Liver (tissue), 9 donors: Measurements from ENCODE around the gene PLEKHA3. TPM values are rescaled to one million over a fixed set of nuclear protein-coding genes. Genes with fewer than 3 reads are reported as not detected.

Source experiments
- DNase-seq: peaks from one replicate; pipeline ENCODE4 v3.0.0-alpha.2; 2017; ENCODE audit warnings: low spot score
- H3K27ac ChIP-seq, 2 donors: one replicate each; pipeline ENCODE4 v1.7.0; 2013; ENCODE audit warnings: inconsistent platforms in 2 of 2, low read length in 2 of 2, control low read depth in 1 of 2, low read depth in 1 of 2, mild to moderate bottlenecking in 1 of 2
- H3K27me3 ChIP-seq, 4 donors: one replicate each; pipeline versions ENCODE4 v1.6.1 to v1.7.0; 2013; ENCODE audit warnings: low read length in 3 of 4, inconsistent platforms in 1 of 4, mild to moderate bottlenecking in 1 of 4, moderate library complexity in 1 of 4; ENCODE audit not compliant: control insufficient read depth in 4 of 4, insufficient read depth in 4 of 4
- H3K36me3 ChIP-seq, 4 donors: one replicate each; pipeline versions ENCODE4 v1.6.1 to v1.7.0; 2013; ENCODE audit warnings: low read length in 3 of 4, mild to moderate bottlenecking in 3 of 4, low read depth in 1 of 4, moderate library complexity in 1 of 4; ENCODE audit not compliant: control insufficient read depth in 4 of 4, insufficient read depth in 3 of 4
- H3K4me1 ChIP-seq, 4 donors: one replicate each; pipeline versions ENCODE4 v1.6.1 to v1.7.0; 2013; ENCODE audit warnings: low read length in 3 of 4, mild to moderate bottlenecking in 3 of 4, moderate library complexity in 1 of 4; ENCODE audit not compliant: control insufficient read depth in 4 of 4, insufficient read depth in 4 of 4
- H3K4me3 ChIP-seq, 3 donors: one replicate each; pipeline versions ENCODE4 v1.6.1 to v1.7.0; 2013; ENCODE audit warnings: low read length in 3 of 3, control low read depth in 1 of 3, low read depth in 1 of 3, mild to moderate bottlenecking in 1 of 3
- H3K9ac ChIP-seq, 2 donors: one replicate each; pipeline ENCODE4 v1.7.0; 2013; ENCODE audit warnings: low read length in 2 of 2, mild to moderate bottlenecking in 2 of 2, moderate library complexity in 2 of 2, control low read depth in 1 of 2, low read depth in 1 of 2
- H3K9me3 ChIP-seq, 4 donors: one replicate each; pipeline versions ENCODE4 v1.6.1 to v1.7.0; 2013; ENCODE audit warnings: low read length in 3 of 4; ENCODE audit not compliant: control insufficient read depth in 4 of 4
- EGR1 ChIP-seq, 2 donors: IDR thresholded peaks; 2 replicates each; pipeline ENCODE4 v1.6.1; 2016 to 2018; ENCODE audit warnings: antibody characterized with exemption in 2 of 2, low read depth in 2 of 2
- FOXA1 ChIP-seq: IDR thresholded peaks from 2 replicates; pipeline ENCODE4 v1.6.1; 2016; ENCODE audit warnings: antibody characterized with exemption
- FOXA2 ChIP-seq: IDR thresholded peaks from 2 replicates; pipeline ENCODE4 v1.6.1; 2016; ENCODE audit warnings: antibody characterized with exemption
- GABPA ChIP-seq, 2 donors: IDR thresholded peaks in 1 of 2; conservative IDR thresholded peaks in 1 of 2; 2 replicates each; pipeline ENCODE4 v1.6.1; 2016; ENCODE audit warnings: antibody characterized with exemption in 2 of 2, mild to moderate bottlenecking in 1 of 2, moderate library complexity in 1 of 2
- HNF4A ChIP-seq, 2 donors: conservative IDR thresholded peaks; 2 replicates each; pipeline ENCODE4 v1.6.1; 2016; ENCODE audit warnings: antibody characterized with exemption in 2 of 2, mild to moderate bottlenecking in 2 of 2
- HNF4G ChIP-seq: IDR thresholded peaks from 2 replicates; pipeline ENCODE4 v1.6.1; 2016; ENCODE audit warnings: antibody characterized with exemption
- JUND ChIP-seq, 2 donors: IDR thresholded peaks; 2 replicates each; pipeline ENCODE4 v1.6.1; 2016; ENCODE audit warnings: antibody characterized with exemption in 2 of 2
- NR2F2 ChIP-seq: IDR thresholded peaks from 2 replicates; pipeline ENCODE4 v1.6.1; 2016; ENCODE audit warnings: antibody characterized with exemption
- RAD21 ChIP-seq, 2 donors: IDR thresholded peaks; 2 replicates each; pipeline ENCODE4 v1.6.1; 2016; ENCODE audit warnings: antibody characterized with exemption in 2 of 2, mild to moderate bottlenecking in 2 of 2
- RXRA ChIP-seq, 2 donors: IDR thresholded peaks; 2 replicates each; pipeline ENCODE4 v1.6.1; 2017 to 2018; ENCODE audit warnings: antibody characterized with exemption in 2 of 2, mild to moderate bottlenecking in 1 of 2
- SP1 ChIP-seq: IDR thresholded peaks from 2 replicates; pipeline ENCODE4 v1.6.1; 2018; ENCODE audit warnings: antibody characterized with exemption, mild to moderate bottlenecking
- TAF1 ChIP-seq: conservative IDR thresholded peaks from 2 replicates; pipeline ENCODE4 v1.6.1; 2016; ENCODE audit warnings: antibody characterized with exemption, mild to moderate bottlenecking
- YY1 ChIP-seq: IDR thresholded peaks from 2 replicates; pipeline ENCODE4 v1.6.1; 2016; ENCODE audit warnings: antibody characterized with exemption, mild to moderate bottlenecking
- WGBS: extraction: QIAGEN DNeasy Blood & Tissue Kit; methylation state at CpG from one replicate; pipeline ENCODE4 v1.1.7; 2013; 5-methylcytosine and 5-hydroxymethylcytosine counted together
- polyA plus RNA-seq, 2 donors: library from polyadenylated mRNA; stranded (reverse) in 1 of 2; unstranded in 1 of 2; fragments of 200-250 nt in 1 of 2; fragments of >200 nt in 1 of 2; fragmentation: Nextera tagmentation in 1 of 2; extraction: Ambion mirVana in 1 of 2; gene quantifications; one replicate each; pipeline versions ENCODE4 v1.2.1 to v1.2.3, GENCODE V29; 2013 to 2015
- total RNA-seq, 2 donors: library from RNA; depleted of rRNA; stranded (reverse); fragments of >200 nt; gene quantifications; one replicate each; pipeline ENCODE4 v1.2.3, GENCODE V29; 2014
- TF ChIP-seq, protein P1 (sequence below): fragments of 150-350 bp; IDR thresholded peaks from 2 replicates; pipeline ENCODE4 v1.5.1; 2017; ENCODE audit warnings: improper control_type of control experiment, low read depth, low read length; ENCODE audit not compliant: missing input control
- TF ChIP-seq, protein P2 (sequence below): IDR thresholded peaks from 2 replicates; pipeline ENCODE4 v1.6.1; 2016; ENCODE audit warnings: antibody characterized with exemption, mild to moderate bottlenecking
- TF ChIP-seq, protein P3 (sequence below): IDR thresholded peaks from 2 replicates; pipeline ENCODE4 v1.6.1; 2016; ENCODE audit warnings: antibody characterized with exemption
- donor health status: healthy.
- donor health status: healthy.
- donor health status: healthy.
- donor health status: healthy.
- donor health status: healthy.

The PLEKHA3 gene
- total and polyA plus RNA-seq, 4 donors = 3.6 to 7.1 (median 6.1) TPM

DNA sequence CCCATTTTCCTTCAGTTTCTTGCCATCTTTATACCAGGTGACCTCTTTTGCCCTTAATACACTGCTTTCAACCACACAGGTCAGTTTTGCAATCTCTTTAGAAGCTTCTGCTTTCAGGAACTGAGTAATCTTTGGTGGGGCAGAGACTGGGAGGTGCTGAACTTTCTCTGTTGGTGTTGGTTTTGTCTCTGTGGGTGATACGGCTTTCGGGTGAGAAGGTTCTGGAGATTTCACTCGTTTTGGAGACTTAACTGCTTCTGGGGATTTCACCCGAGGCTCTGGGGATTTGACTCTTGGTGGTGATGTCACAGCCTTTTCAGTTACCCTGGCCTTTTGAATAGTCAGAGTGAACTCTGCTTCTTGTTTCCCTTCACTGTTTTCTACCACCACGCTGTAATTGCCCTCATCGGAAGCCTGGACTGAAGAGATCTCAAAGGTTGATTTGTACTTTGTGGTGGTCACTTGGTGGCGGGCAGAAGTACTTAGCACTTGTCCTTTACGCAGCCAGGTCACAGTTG is 50.4 kb downstream of the PLEKHA3 start:
- 81% methylated on average over 8 of the region's 8 CpGs for WGBS
- Histone ChIP-seq H3K9ac (no peak overlapping the region), H3K36me3 (peaks cover 0 to 20% (median 8%) of the 10 kb centered on the region in 4 donors), H3K27ac (no peak overlapping the region), H3K4me1 (no peaks in the 10 kb centered on the region), H3K9me3 (no peaks in the 10 kb centered on the region), H3K27me3 (no peaks in the 10 kb centered on the region), H3K4me3 (no peak overlapping the region)
- TF ChIP-seq GABPA (IDR thresholded peaks at IDR 0.05 in 1 of 2, conservative IDR thresholded peaks at IDR 0.05 in 1 of 2) (no peak), RXRA (IDR thresholded peaks at IDR 0.05) (no peak), HNF4G (no peak), FOXA1 (no peak), TAF1 (no peak), HNF4A (conservative IDR thresholded peaks at IDR 0.05) (no peak), FOXA2 (no peak), JUND (IDR thresholded peaks at IDR 0.05) (no peak), RAD21 (IDR thresholded peaks at IDR 0.05) (no peak)
- TF ChIP-seq, protein P1, sequence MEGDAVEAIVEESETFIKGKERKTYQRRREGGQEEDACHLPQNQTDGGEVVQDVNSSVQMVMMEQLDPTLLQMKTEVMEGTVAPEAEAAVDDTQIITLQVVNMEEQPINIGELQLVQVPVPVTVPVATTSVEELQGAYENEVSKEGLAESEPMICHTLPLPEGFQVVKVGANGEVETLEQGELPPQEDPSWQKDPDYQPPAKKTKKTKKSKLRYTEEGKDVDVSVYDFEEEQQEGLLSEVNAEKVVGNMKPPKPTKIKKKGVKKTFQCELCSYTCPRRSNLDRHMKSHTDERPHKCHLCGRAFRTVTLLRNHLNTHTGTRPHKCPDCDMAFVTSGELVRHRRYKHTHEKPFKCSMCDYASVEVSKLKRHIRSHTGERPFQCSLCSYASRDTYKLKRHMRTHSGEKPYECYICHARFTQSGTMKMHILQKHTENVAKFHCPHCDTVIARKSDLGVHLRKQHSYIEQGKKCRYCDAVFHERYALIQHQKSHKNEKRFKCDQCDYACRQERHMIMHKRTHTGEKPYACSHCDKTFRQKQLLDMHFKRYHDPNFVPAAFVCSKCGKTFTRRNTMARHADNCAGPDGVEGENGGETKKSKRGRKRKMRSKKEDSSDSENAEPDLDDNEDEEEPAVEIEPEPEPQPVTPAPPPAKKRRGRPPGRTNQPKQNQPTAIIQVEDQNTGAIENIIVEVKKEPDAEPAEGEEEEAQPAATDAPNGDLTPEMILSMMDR = no peak
- DNase-seq = no peak

DNA sequence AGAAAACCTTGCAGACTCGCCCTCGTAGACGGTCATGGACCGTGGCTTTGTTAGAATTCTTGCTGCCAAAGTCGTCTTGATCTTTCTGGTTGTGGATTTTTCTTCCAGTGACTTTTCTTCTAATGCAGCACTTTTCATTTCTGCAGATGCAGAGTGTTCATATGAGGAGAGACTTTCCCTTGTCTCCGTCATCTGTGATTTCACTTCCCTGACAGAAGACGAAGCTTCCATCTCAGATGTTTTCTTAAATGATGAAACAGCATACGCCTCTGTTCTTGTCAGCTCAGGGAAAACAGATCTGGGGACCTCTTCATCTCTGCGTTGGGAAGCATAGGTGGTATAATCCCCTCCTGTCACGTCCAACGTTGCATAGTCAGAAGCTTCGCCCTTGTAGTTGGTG is 50.9 kb downstream of the PLEKHA3 start:
- Histone ChIP-seq H3K4me3 (no peak overlapping the region), H3K36me3 (peaks cover 0 to 20% (median 8%) of the 10 kb centered on the region in 4 donors), H3K9me3 (no peaks in the 10 kb centered on the region), H3K27ac (no peak overlapping the region), H3K4me1 (no peaks in the 10 kb centered on the region), H3K27me3 (no peaks in the 10 kb centered on the region), H3K9ac (no peak overlapping the region)
- 90% methylated on average over 12 of the region's 12 CpGs for WGBS
- TF ChIP-seq, protein P1 = no peak
- DNase-seq = no peak

DNA sequence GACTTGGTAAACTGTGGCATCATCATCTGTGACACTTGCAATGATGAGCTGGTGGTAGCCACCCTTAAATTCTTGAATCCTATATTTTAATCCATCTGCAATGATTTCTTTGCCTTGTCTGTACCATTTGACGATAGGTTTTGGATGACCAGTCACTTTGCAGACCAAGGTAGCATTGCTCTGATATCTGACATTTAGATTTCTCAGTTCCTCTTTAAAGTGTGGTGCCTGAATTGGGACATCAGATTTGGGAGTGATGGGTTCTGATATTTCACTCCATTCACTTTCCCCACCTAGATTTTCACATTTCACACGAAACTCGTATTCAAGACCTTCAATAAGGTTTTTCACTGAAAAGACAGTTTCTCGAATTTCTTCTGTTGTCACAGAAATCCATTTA is 55.8 kb downstream of the PLEKHA3 start:
- H3K27ac ChIP-seq = no peak overlapping the region
- TF ChIP-seq, protein P2, sequence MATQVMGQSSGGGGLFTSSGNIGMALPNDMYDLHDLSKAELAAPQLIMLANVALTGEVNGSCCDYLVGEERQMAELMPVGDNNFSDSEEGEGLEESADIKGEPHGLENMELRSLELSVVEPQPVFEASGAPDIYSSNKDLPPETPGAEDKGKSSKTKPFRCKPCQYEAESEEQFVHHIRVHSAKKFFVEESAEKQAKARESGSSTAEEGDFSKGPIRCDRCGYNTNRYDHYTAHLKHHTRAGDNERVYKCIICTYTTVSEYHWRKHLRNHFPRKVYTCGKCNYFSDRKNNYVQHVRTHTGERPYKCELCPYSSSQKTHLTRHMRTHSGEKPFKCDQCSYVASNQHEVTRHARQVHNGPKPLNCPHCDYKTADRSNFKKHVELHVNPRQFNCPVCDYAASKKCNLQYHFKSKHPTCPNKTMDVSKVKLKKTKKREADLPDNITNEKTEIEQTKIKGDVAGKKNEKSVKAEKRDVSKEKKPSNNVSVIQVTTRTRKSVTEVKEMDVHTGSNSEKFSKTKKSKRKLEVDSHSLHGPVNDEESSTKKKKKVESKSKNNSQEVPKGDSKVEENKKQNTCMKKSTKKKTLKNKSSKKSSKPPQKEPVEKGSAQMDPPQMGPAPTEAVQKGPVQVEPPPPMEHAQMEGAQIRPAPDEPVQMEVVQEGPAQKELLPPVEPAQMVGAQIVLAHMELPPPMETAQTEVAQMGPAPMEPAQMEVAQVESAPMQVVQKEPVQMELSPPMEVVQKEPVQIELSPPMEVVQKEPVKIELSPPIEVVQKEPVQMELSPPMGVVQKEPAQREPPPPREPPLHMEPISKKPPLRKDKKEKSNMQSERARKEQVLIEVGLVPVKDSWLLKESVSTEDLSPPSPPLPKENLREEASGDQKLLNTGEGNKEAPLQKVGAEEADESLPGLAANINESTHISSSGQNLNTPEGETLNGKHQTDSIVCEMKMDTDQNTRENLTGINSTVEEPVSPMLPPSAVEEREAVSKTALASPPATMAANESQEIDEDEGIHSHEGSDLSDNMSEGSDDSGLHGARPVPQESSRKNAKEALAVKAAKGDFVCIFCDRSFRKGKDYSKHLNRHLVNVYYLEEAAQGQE = no peak
- TF ChIP-seq JUND (IDR thresholded peaks at IDR 0.05) (no peak), YY1 (no peak), SP1 (no peak), RAD21 (IDR thresholded peaks at IDR 0.05) (no peak), TAF1 (no peak), NR2F2 (no peak), RXRA (IDR thresholded peaks at IDR 0.05) (no peak), EGR1 (IDR thresholded peaks at IDR 0.05; ENCODE audit: low read depth in 2 of 2) (no peak)
- TF ChIP-seq, protein P1 = no peak
- TF ChIP-seq, protein P3, sequence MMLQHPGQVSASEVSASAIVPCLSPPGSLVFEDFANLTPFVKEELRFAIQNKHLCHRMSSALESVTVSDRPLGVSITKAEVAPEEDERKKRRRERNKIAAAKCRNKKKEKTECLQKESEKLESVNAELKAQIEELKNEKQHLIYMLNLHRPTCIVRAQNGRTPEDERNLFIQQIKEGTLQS = no peak

More for the DNA sequence above, 55.8 kb downstream of the PLEKHA3 start:
- 97% methylated on average over 4 of the region's 4 CpGs for WGBS
- Histone ChIP-seq H3K36me3 (peaks cover 0 to 31% (median 16%) of the 10 kb centered on the region in 4 donors), H3K27me3 (no peaks in the 10 kb centered on the region), H3K4me1 (no peaks in the 10 kb centered on the region), H3K4me3 (no peak overlapping the region), H3K9ac (no peak overlapping the region), H3K9me3 (no peaks in the 10 kb centered on the region)
- no peak for DNase-seq
